H1 (cell line): ENCODE measurements around the gene CLCA1. TPM values are rescaled to one million over a fixed set of nuclear protein-coding genes. Genes with fewer than 3 reads are reported as not detected.

Source experiments
- CTCF ChIA-PET: fragments of 300-600 bp; sonication (Branson Sonifier 250); formaldehyde crosslinking; loops from one replicate; lab custom pipeline; 2021; ENCODE audit not compliant: partially characterized antibody; lab: Charles Lee
- POLR2A ChIA-PET: fragments of 300-600 bp; sonication (Branson Sonifier 250); formaldehyde crosslinking; loops from one replicate; lab custom pipeline; 2021; ENCODE audit warnings: inconsistent platforms; ENCODE audit not compliant: partially characterized antibody; lab: Charles Lee
- DNase-seq, 2 experiments: peaks; one replicate each; pipeline versions ENCODE4 v3.0.0 to v3.0.0-alpha.2; 2010 to 2022; ENCODE audit warnings: low spot score in 2 of 2, low read depth in 1 of 2, mixed read lengths in 1 of 2
- FAIRE-seq: peaks from 2 replicates; lab custom pipeline; 2011; peaks lifted over from hg19 to GRCh38; lab: Jason Lieb, UNC
- H2AFZ ChIP-seq: 2 replicates; pipeline ENCODE4 v1.8.1; 2012; ENCODE audit warnings: low read length, inconsistent platforms
- H2AK5ac ChIP-seq: 2 replicates; pipeline ENCODE4 v1.6.1; 2013; ENCODE audit warnings: low read depth, low read length
- H2BK120ac ChIP-seq: replicated peaks from 2 replicates; pipeline ENCODE3; 2013; ENCODE audit warnings: low read depth, low read length, inconsistent platforms
- H2BK12ac ChIP-seq: 2 replicates; pipeline ENCODE4 v1.6.1; 2013; ENCODE audit warnings: low read depth, low read length
- H2BK15ac ChIP-seq: 2 replicates; pipeline ENCODE4 v1.6.1; 2013; ENCODE audit warnings: low read length
- H2BK20ac ChIP-seq: 2 replicates; pipeline ENCODE4 v1.6.1; 2013; ENCODE audit warnings: low read length
- H2BK5ac ChIP-seq: 2 replicates; pipeline ENCODE4 v1.6.1; 2013; ENCODE audit warnings: low read depth, low read length
- H3K14ac ChIP-seq: 2 replicates; pipeline ENCODE4 v1.6.1; 2013; ENCODE audit warnings: inconsistent platforms; ENCODE audit not compliant: insufficient read length
- H3K18ac ChIP-seq: 2 replicates; pipeline ENCODE4 v1.6.1; 2013; ENCODE audit warnings: low read length; ENCODE audit errors: extremely low read depth
- H3K23ac ChIP-seq: 2 replicates; pipeline ENCODE4 v1.6.1; 2013; ENCODE audit warnings: inconsistent platforms; ENCODE audit not compliant: insufficient read length
- H3K23me2 ChIP-seq: 2 replicates; pipeline ENCODE4 v1.6.1; 2013; ENCODE audit warnings: low read depth, low read length
- H3K27ac ChIP-seq: 2 replicates; pipeline ENCODE4 v1.6.1; 2011; ENCODE audit warnings: low read depth, low read length, inconsistent platforms
- H3K27me3 ChIP-seq, 4 experiments: replicated peaks in 1 of 4; 1 replicate in 1 of 4; 2 replicates in 3 of 4; pipeline versions ENCODE4 v1.6.1 to v1.8.1; 2011 to 2013; ENCODE audit warnings: low read length in 3 of 4, mild to moderate bottlenecking in 3 of 4, inconsistent platforms in 2 of 4, mixed read lengths in 2 of 4, moderate library complexity in 1 of 4; ENCODE audit not compliant: control insufficient read depth in 3 of 4, insufficient read depth in 3 of 4; ENCODE audit errors: extremely low read depth in 1 of 4
- H3K36me3 ChIP-seq, 4 experiments: 2 replicates each; pipeline versions ENCODE4 v1.6.1 to v1.8.1; 2011 to 2013; ENCODE audit warnings: mild to moderate bottlenecking in 4 of 4, low read length in 3 of 4, moderate library complexity in 2 of 4, control low read depth in 1 of 4, inconsistent platforms in 1 of 4; ENCODE audit not compliant: insufficient read depth in 4 of 4, control insufficient read depth in 2 of 4
- H3K4ac ChIP-seq: replicated peaks from 2 replicates; pipeline ENCODE3; 2013; ENCODE audit warnings: low read length, low read depth, mixed read lengths, inconsistent platforms; ENCODE audit not compliant: insufficient read length
- H3K4me1 ChIP-seq, 4 experiments: replicated peaks in 1 of 4; 1 replicate in 1 of 4; 2 replicates in 3 of 4; pipeline versions ENCODE4 v1.6.1 to v1.8.1; 2011 to 2013; ENCODE audit warnings: low read length in 3 of 4, inconsistent platforms in 2 of 4, mixed read lengths in 1 of 4; ENCODE audit not compliant: insufficient read depth in 4 of 4, control insufficient read depth in 3 of 4
- H3K4me2 ChIP-seq, 2 experiments: 2 replicates each; pipeline versions ENCODE4 v1.6.1 to v1.8.1; 2011 to 2013; ENCODE audit warnings: low read depth in 2 of 2, low read length in 2 of 2, control low read depth in 1 of 2, inconsistent platforms in 1 of 2, mild to moderate bottlenecking in 1 of 2; ENCODE audit not compliant: insufficient read depth in 1 of 2
- H3K4me3 ChIP-seq, 4 experiments: fragments of 200-600, 300-600 bp in 1 of 4; sonication (generic), shearing (Covaris generic), sonication (Bioruptor Twin) in 1 of 4; 2 replicates each; pipeline versions ENCODE4 v1.5.1 to v1.8.1; 2011 to 2016; ENCODE audit warnings: low read length in 4 of 4, low read depth in 3 of 4, control low read depth in 2 of 4, inconsistent platforms in 2 of 4, mild to moderate bottlenecking in 2 of 4, mixed read lengths in 1 of 4, moderate library complexity in 1 of 4; ENCODE audit not compliant: insufficient read depth in 2 of 4; ENCODE audit errors: extremely low read depth in 1 of 4
- H3K56ac ChIP-seq: replicated peaks from 2 replicates; pipeline ENCODE3; 2013; ENCODE audit warnings: low read depth, mild to moderate bottlenecking, mixed read lengths, low read length, inconsistent platforms; ENCODE audit not compliant: insufficient read length
- H3K79me1 ChIP-seq: 2 replicates; pipeline ENCODE4 v1.6.1; 2013; ENCODE audit warnings: low read depth, low read length, control low read depth
- H3K79me2 ChIP-seq, 2 experiments: 2 replicates each; pipeline versions ENCODE4 v1.6.1 to v1.8.1; 2012 to 2013; ENCODE audit warnings: low read length in 2 of 2, mild to moderate bottlenecking in 2 of 2, inconsistent platforms in 1 of 2; ENCODE audit not compliant: insufficient read depth in 2 of 2, control insufficient read depth in 1 of 2
- H3K9ac ChIP-seq, 4 experiments: replicated peaks in 1 of 4; 1 replicate in 1 of 4; 2 replicates in 3 of 4; pipeline versions ENCODE4 v1.6.1 to v1.8.1; 2011 to 2013; ENCODE audit warnings: low read depth in 3 of 4, low read length in 3 of 4, control low read depth in 2 of 4, mild to moderate bottlenecking in 2 of 4, moderate library complexity in 2 of 4, inconsistent platforms in 1 of 4; ENCODE audit errors: extremely low read depth in 1 of 4
- H3K9me3 ChIP-seq, 2 experiments: 2 replicates each; pipeline versions ENCODE4 v1.6.1 to v1.8.1; 2012 to 2013; ENCODE audit warnings: mild to moderate bottlenecking in 2 of 2, moderate library complexity in 2 of 2, control low read depth in 1 of 2, inconsistent platforms in 1 of 2, low read depth in 1 of 2, low read length in 1 of 2, mixed read lengths in 1 of 2; ENCODE audit not compliant: insufficient read depth in 2 of 2
- H4K20me1 ChIP-seq, 2 experiments: replicated peaks in 1 of 2; 2 replicates each; pipeline versions ENCODE3 to v1.8.1; 2011 to 2013; ENCODE audit warnings: inconsistent platforms in 2 of 2, low read length in 2 of 2, mild to moderate bottlenecking in 1 of 2; ENCODE audit not compliant: insufficient read depth in 2 of 2, control insufficient read depth in 1 of 2
- H4K5ac ChIP-seq: 2 replicates; pipeline ENCODE4 v1.6.1; 2013; ENCODE audit warnings: low read length, low read depth, mixed read lengths, inconsistent platforms; ENCODE audit not compliant: insufficient read length
- H4K8ac ChIP-seq: 2 replicates; pipeline ENCODE4 v1.8.0; 2013; ENCODE audit warnings: mild to moderate bottlenecking, moderate library complexity, low read length, inconsistent platforms; ENCODE audit not compliant: insufficient read depth; ENCODE audit errors: extremely low read depth
- H4K91ac ChIP-seq: replicated peaks from 2 replicates; pipeline ENCODE3; 2013; ENCODE audit warnings: low read length, mixed read lengths, inconsistent platforms; ENCODE audit not compliant: insufficient read length
- BRCA1 ChIP-seq: IDR thresholded peaks from 2 replicates; pipeline ENCODE4 v1.6.1; 2012; ENCODE audit warnings: low read depth, low read length, improper control_type of control experiment
- EGR1 ChIP-seq: IDR thresholded peaks from 2 replicates; pipeline ENCODE4 v1.6.1; 2011; ENCODE audit warnings: low read depth, low read length, borderline replicate concordance
- EP300 ChIP-seq, 2 experiments: IDR thresholded peaks; 1 replicate in 1 of 2; 2 replicates in 1 of 2; pipeline ENCODE4 v1.6.1; 2011 to 2012; ENCODE audit warnings: low read depth in 2 of 2, low read length in 2 of 2, mild to moderate bottlenecking in 2 of 2, borderline replicate concordance in 1 of 2, inconsistent platforms in 1 of 2, moderate library complexity in 1 of 2
- FOSL1 ChIP-seq: IDR thresholded peaks from 2 replicates; pipeline ENCODE4 v1.6.1; 2011; ENCODE audit warnings: mild to moderate bottlenecking, low read depth, low read length, moderate library complexity; ENCODE audit not compliant: insufficient read depth
- GTF2F1 ChIP-seq: IDR thresholded peaks from 2 replicates; pipeline ENCODE4 v1.6.1; 2012; ENCODE audit warnings: low read depth, low read length, improper control_type of control experiment, borderline replicate concordance
- RBBP5 ChIP-seq: IDR thresholded peaks from 2 replicates; pipeline ENCODE4 v1.7.1; 2012; ENCODE audit warnings: low read depth, mild to moderate bottlenecking, inconsistent platforms, low read length, moderate library complexity, borderline replicate concordance
- RNF2 ChIP-seq: fragments of 200-900, 300-1000 bp; sonication (generic); IDR thresholded peaks from 2 replicates; pipeline ENCODE4 v1.7.1; 2016; ENCODE audit warnings: borderline replicate concordance, low read depth, mild to moderate bottlenecking, antibody characterized with exemption, low read length; ENCODE audit not compliant: poor library complexity, severe bottlenecking; ENCODE audit errors: missing control alignments
- SAP30 ChIP-seq: fragments of 300-600 bp; sonication (generic); IDR thresholded peaks from 2 replicates; pipeline ENCODE4 v1.7.1; 2012; ENCODE audit warnings: low read length, moderate library complexity, mild to moderate bottlenecking, inconsistent platforms; ENCODE audit not compliant: insufficient read depth, insufficient replicate concordance
- SIRT6 ChIP-seq: IDR thresholded peaks from one replicate; pipeline ENCODE4 v1.7.1; 2012; ENCODE audit warnings: low read length, inconsistent platforms
- TAF7 ChIP-seq: optimal IDR thresholded peaks from 2 replicates; pipeline ENCODE3; 2011; ENCODE audit warnings: low read depth, mild to moderate bottlenecking, inconsistent platforms, low read length, moderate library complexity, borderline replicate concordance
- TCF12 ChIP-seq: IDR thresholded peaks from 2 replicates; pipeline ENCODE4 v1.6.1; 2011; ENCODE audit warnings: low read depth, mild to moderate bottlenecking, low read length
- ZNF274 ChIP-seq: IDR thresholded peaks from 2 replicates; pipeline ENCODE4 v1.7.0; 2012; ENCODE audit warnings: low read length, borderline replicate concordance; ENCODE audit errors: extremely low read depth
- WGBS, 2 experiments: shearing (Covaris generic) in 1 of 2; methylation state at CpG; one replicate each; pipeline versions ENCODE4 v1.1.6 to v1.1.7; 2013 to 2015; ENCODE audit warnings: low lambda C conversion rate in 2 of 2, mixed read lengths in 2 of 2, inconsistent platforms in 1 of 2, low coverage in 1 of 2, missing lambda C conversion rate in 1 of 2; ENCODE audit not compliant: insufficient replicate concordance in 2 of 2, insufficient coverage in 1 of 2, insufficient read length in 1 of 2; ENCODE audit errors: extremely low coverage in 1 of 2, missing lambda C conversion rate in 1 of 2; 5-methylcytosine and 5-hydroxymethylcytosine counted together
- polyA plus RNA-seq, 7 experiments: library from polyadenylated mRNA; depleted of rRNA in 3 of 7; stranded (reverse) in 5 of 7; unstranded in 2 of 7; fragments of >200 nt in 5 of 7; fragments of 200-250 nt in 2 of 7; gene quantifications; 1 replicate in 5 of 7; 2 replicates in 1 of 7; 4 replicates in 1 of 7; pipeline versions ENCODE4 v1.2.1 to v1.2.3, GENCODE V29; 2011 to 2013; ENCODE audit warnings: missing spikeins in 2 of 7, mixed read lengths in 2 of 7
- total RNA-seq: library from RNA; stranded (reverse); fragmentation: NEBNext Ultra II Directional; extraction: Animal tissue kit (Norgen Biotek cat#: 25700); gene quantifications from 2 replicates; pipeline ENCODE4 v1.2.1, GENCODE V29; 2021
- TF ChIP-seq, protein P1 (sequence below): IDR thresholded peaks from 2 replicates; pipeline ENCODE4 v1.6.1; 2011; ENCODE audit warnings: low read length, improper control_type of control experiment

CLCA1 gene
- total and polyA plus RNA-seq, 2 of the 8 experiments (the other 6 are each of a cell fraction or from before 2014, with no cell fraction given) = not detected

- DNase-seq = no peak
- Histone ChIP-seq H3K4me2 (no peak overlapping the region), H4K20me1 (no peaks in the 10 kb centered on the region), H3K14ac (no peak overlapping the region), H3K27me3 (no peaks in the 10 kb centered on the region), H2BK120ac (no peak overlapping the region), H3K23ac (no peak overlapping the region), H2BK15ac (no peak overlapping the region), H3K27ac (no peak overlapping the region), H2BK12ac (no peak overlapping the region), H3K79me2 (no peaks in the 10 kb centered on the region), H4K91ac (no peak overlapping the region), H3K18ac (no peak overlapping the region), H3K9me3 (no peaks in the 10 kb centered on the region), H3K9ac (no peak overlapping the region), H2BK5ac (no peak overlapping the region), H2AFZ (no peak overlapping the region), H2AK5ac (no peak overlapping the region), H3K4ac (no peak overlapping the region), H2BK20ac (no peak overlapping the region), H3K56ac (no peak overlapping the region), H4K5ac (no peak overlapping the region), H3K36me3 (no peaks in the 10 kb centered on the region), H3K4me3 (no peak overlapping the region), H4K8ac (no peak overlapping the region), H3K23me2 (no peaks in the 10 kb centered on the region), H3K79me1 (no peaks in the 10 kb centered on the region), H3K4me1 (no peaks in the 10 kb centered on the region)
- ChIA-PET POLR2A (no interaction called here), CTCF (interaction anchor here (0.6 to 2.4 kb wide), 6 partner anchors 10 to 375 kb away, joined by 3 to 7 read pairs (median 4); no protein-coding TSS in a partner anchor)
- WGBS, 2 experiments = 100% methylated on average over 2 of the region's 2 CpGs; no CpG with 5 or more reads in 1 of the 2 experiments
- FAIRE-seq = no peak
- TF ChIP-seq SAP30 = no peak
- TF ChIP-seq EGR1 = no peak
- TF ChIP-seq RBBP5 = no peak
- no peak for TF ChIP-seq EP300 (IDR thresholded peaks at IDR 0.05; ENCODE audit: borderline replicate concordance in 1 of 2, low read depth in 2 of 2, low read length in 2 of 2)
- no peak for TF ChIP-seq GTF2F1
- TF ChIP-seq TCF12 = no peak
- no peak for TF ChIP-seq RNF2
- no peak for TF ChIP-seq TAF7
- no peak for TF ChIP-seq SIRT6
- TF ChIP-seq, protein P1, sequence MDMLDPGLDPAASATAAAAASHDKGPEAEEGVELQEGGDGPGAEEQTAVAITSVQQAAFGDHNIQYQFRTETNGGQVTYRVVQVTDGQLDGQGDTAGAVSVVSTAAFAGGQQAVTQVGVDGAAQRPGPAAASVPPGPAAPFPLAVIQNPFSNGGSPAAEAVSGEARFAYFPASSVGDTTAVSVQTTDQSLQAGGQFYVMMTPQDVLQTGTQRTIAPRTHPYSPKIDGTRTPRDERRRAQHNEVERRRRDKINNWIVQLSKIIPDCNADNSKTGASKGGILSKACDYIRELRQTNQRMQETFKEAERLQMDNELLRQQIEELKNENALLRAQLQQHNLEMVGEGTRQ = no peak
- TF ChIP-seq ZNF274 = no peak
- TF ChIP-seq BRCA1 = no peak
- no peak for TF ChIP-seq FOSL1
These were observed 32.7 kb upstream of the CLCA1 start for GRCh38 chr1:86436041-86436440.
